Omental fat pad (tissue), 4 donors: ENCODE measurements around the gene TAAR9. TPM values are rescaled to one million over a fixed set of nuclear protein-coding genes. Genes with fewer than 3 reads are reported as not detected.

Experiments
- ATAC-seq: fragments of 150-250 bp; one replicate; pipeline ENCODE4 v1.9.1; 2016; ENCODE audit warnings: mild to moderate bottlenecking, moderate library complexity; ENCODE audit not compliant: low FRiP score
- DNase-seq: peaks from one replicate; pipeline ENCODE4 v3.0.0-alpha.2; 2019; ENCODE audit warnings: low spot score
- total RNA-seq, 4 donors: library from RNA; depleted of rRNA; stranded (reverse); fragments of >200 nt; gene quantifications; one replicate each; pipeline ENCODE4 v1.1.0, GENCODE V29; 2016
- TF ChIP-seq, protein P1 (sequence below), 3 donors: fragments of 450-650 bp; IDR thresholded peaks; one replicate each; pipeline ENCODE4 v1.5.1; 2016 to 2017; ENCODE audit warnings: antibody characterized with exemption in 3 of 3, mild to moderate bottlenecking in 3 of 3, moderate library complexity in 2 of 3

Gene TAAR9
- total RNA-seq, 4 donors from 2014 or later = not detected

DNA sequence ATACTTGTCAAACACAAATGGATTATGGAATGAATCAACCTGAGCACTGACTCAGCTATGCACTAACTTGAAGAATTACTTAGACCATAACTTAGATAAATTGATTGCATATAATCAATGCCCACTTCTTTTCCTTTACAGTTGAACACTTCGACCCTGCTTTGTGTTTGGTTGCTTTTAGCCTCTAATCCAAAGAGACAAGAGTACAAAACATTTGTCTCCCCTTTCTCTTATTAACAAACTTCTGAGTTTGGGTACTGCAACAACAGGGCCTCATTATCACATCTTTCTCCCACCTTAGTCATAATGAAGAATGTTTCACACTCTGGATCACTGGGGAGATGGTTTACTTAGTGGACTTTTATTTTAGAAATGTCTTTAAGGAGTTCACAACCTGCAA lies 29.5 kb downstream of the TAAR9 start:
- DNase-seq = no peak
- TF ChIP-seq, protein P1, sequence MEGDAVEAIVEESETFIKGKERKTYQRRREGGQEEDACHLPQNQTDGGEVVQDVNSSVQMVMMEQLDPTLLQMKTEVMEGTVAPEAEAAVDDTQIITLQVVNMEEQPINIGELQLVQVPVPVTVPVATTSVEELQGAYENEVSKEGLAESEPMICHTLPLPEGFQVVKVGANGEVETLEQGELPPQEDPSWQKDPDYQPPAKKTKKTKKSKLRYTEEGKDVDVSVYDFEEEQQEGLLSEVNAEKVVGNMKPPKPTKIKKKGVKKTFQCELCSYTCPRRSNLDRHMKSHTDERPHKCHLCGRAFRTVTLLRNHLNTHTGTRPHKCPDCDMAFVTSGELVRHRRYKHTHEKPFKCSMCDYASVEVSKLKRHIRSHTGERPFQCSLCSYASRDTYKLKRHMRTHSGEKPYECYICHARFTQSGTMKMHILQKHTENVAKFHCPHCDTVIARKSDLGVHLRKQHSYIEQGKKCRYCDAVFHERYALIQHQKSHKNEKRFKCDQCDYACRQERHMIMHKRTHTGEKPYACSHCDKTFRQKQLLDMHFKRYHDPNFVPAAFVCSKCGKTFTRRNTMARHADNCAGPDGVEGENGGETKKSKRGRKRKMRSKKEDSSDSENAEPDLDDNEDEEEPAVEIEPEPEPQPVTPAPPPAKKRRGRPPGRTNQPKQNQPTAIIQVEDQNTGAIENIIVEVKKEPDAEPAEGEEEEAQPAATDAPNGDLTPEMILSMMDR (IDR thresholded peaks at IDR 0.05) = no peak
- no peak for ATAC-seq

DNA sequence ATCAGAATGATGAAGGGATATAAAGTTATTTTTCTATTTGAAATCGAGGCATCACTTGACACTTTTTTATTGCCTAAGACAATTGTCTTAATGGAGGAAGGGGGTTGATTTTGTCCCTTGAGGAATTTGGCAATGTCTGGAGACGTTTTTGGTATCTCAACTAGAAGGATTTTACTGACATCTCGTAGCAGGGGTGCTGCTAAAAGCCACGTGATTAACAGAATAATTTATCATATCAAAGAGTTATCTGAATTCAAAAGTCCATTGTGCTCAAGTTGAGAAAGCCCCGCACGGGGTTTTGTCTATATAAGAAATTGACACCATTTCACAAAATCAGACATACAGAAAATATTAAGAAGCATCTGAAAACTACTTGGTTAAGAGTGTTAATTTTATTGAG lies 30.5 kb downstream of the TAAR9 start:
- TF ChIP-seq, protein P1 (IDR thresholded peaks at IDR 0.05) = no peak
- ATAC-seq (no peak), DNase-seq (no peak)

GRCh38 chr6:132569170-132569569 lies 31.1 kb downstream of the TAAR9 start:
- TF ChIP-seq, protein P1 (IDR thresholded peaks at IDR 0.05) = no peak
- ATAC-seq = no peak
- no peak for DNase-seq

DNA sequence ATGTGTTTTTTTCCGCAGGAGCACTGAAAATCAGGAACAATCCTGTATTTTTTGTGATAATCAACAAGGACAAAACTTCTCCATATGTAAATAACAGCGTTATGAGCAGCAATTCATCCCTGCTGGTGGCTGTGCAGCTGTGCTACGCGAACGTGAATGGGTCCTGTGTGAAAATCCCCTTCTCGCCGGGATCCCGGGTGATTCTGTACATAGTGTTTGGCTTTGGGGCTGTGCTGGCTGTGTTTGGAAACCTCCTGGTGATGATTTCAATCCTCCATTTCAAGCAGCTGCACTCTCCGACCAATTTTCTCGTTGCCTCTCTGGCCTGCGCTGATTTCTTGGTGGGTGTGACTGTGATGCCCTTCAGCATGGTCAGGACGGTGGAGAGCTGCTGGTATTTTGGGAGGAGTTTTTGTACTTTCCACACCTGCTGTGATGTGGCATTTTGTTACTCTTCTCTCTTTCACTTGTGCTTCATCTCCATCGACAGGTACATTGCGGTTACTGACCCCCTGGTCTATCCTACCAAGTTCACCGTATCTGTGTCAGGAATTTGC lies 32.2 kb downstream of the TAAR9 start, which contains the start of gene TAAR6:
TAAR6 (plus strand) TSS at position 102 of the 557 bp plus-strand sequence; CDS start at position 102, 0 bp downstream.
- TF ChIP-seq, protein P1 (IDR thresholded peaks at IDR 0.05) = no peak
- DNase-seq = no peak
- ATAC-seq = no peak

DNA sequence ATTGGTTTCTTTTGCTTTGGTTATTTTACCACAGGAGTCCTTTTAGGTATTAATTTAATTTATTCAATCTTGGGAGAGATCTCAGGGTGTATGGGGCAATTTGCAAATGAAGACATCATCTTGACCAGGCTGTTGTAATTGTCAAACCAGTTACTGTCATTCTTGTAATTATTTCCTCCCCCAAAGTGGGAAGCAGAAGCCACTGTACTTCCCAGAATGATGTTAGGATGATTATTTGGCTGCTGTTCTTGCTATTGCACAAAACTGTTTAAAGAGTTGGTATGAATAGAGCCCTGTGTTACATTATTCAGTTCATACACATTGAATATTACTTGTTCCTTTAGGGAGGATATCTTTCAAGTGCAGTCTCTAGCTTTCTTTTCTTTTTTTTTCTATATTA lies 33.7 kb downstream of the TAAR9 start:
- ATAC-seq = no peak
- TF ChIP-seq, protein P1 (IDR thresholded peaks at IDR 0.05) = no peak
- no peak for DNase-seq

DNA sequence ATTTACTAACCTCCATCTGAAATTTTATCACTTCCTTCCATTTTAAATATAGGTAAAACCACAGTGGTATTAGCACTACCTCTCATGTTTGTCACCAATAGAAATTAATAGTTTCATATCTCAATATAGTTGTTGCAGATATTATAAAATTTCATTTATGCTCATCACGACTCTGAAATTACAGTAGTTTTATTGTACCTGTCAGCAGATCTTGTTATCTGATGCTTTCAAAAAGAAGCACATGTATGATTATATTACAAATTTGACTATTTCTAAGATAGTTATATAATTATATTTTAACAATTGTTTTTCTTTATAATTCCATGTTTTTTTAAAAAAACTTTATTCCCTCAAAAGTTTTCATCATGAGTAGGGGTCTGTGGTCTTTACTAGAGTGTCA lies 46.6 kb downstream of the TAAR9 start:
- no peak for DNase-seq

GRCh38 chr6:132587424-132587823 lies 49.3 kb downstream of the TAAR9 start:
- TF ChIP-seq, protein P1 (IDR thresholded peaks at IDR 0.05) = no peak
- ATAC-seq (no peak), DNase-seq (no peak)

More for the DNA sequence above, 46.6 kb downstream of the TAAR9 start:
- TF ChIP-seq, protein P1 (IDR thresholded peaks at IDR 0.05) = no peak
- no peak for ATAC-seq
